MM.1S (cell line): ENCODE results near the gene DHX30.

Experiments used
- DNase-seq: peaks from one replicate; pipeline ENCODE4 v3.0.0-alpha.2; 2015
- H2AFZ ChIP-seq: fragments of 300-600 bp; sonication (generic); 2 replicates; pipeline ENCODE4 v1.6.0; 2016; ENCODE audit warnings: antibody characterized with exemption, low read length
- H3F3A ChIP-seq: fragments of 300-600 bp; sonication (generic); 2 replicates; pipeline ENCODE4 v1.6.1; 2016; ENCODE audit warnings: mild to moderate bottlenecking, antibody characterized with exemption, low read length, moderate library complexity, mixed read lengths; ENCODE audit not compliant: insufficient read depth
- H3K27ac ChIP-seq: fragments of 300-600 bp; sonication (generic); 2 replicates; pipeline ENCODE4 v1.5.1; 2016; ENCODE audit warnings: mild to moderate bottlenecking, low read length
- H3K27me3 ChIP-seq: fragments of 300-600 bp; sonication (generic); replicated peaks from 2 replicates; pipeline ENCODE4 v1.6.0; 2016; ENCODE audit warnings: low read length; ENCODE audit not compliant: insufficient read depth
- H3K36me3 ChIP-seq: fragments of 300-600 bp; sonication (generic); replicated peaks from 2 replicates; pipeline ENCODE4 v1.6.1; 2016; ENCODE audit warnings: mild to moderate bottlenecking, low read length, mixed read lengths; ENCODE audit not compliant: insufficient read depth
- H3K4me1 ChIP-seq: fragments of 300-600 bp; sonication (generic); 2 replicates; pipeline ENCODE4 v1.6.1; 2016; ENCODE audit warnings: low read length, mixed read lengths
- H3K4me2 ChIP-seq: fragments of 300-600 bp; sonication (generic); 2 replicates; pipeline ENCODE4 v1.6.0; 2016; ENCODE audit warnings: low read depth, low read length
- H3K4me3 ChIP-seq: fragments of 300-600 bp; sonication (generic); 2 replicates; pipeline ENCODE4 v1.5.1; 2016; ENCODE audit warnings: low read length, mixed read lengths
- H3K79me2 ChIP-seq: fragments of 300-600 bp; sonication (generic); 2 replicates; pipeline ENCODE4 v1.6.1; 2016; ENCODE audit warnings: mixed run types, low read length, mixed read lengths
- H3K9ac ChIP-seq: fragments of 300-600 bp; sonication (generic); 2 replicates; pipeline ENCODE4 v1.6.1; 2016; ENCODE audit warnings: low read length, mixed read lengths
- H3K9me2 ChIP-seq: fragments of 300-600 bp; sonication (generic); replicated peaks from 2 replicates; pipeline ENCODE4 v1.6.1; 2016; ENCODE audit warnings: mild to moderate bottlenecking, low read length, mixed read lengths; ENCODE audit not compliant: insufficient read depth
- H3K9me3 ChIP-seq: fragments of 300-600 bp; sonication (generic); replicated peaks from 2 replicates; pipeline ENCODE4 v1.6.1; 2016; ENCODE audit warnings: mild to moderate bottlenecking, low read length, mixed read lengths; ENCODE audit not compliant: insufficient read depth
- H4K20me1 ChIP-seq: fragments of 300-600 bp; sonication (generic); 2 replicates; pipeline ENCODE4 v1.6.1; 2016; ENCODE audit warnings: mild to moderate bottlenecking, low read length, moderate library complexity, mixed read lengths; ENCODE audit not compliant: insufficient read depth
- CTCF ChIP-seq: fragments of 300-600 bp; sonication (generic); IDR thresholded peaks from 2 replicates; pipeline ENCODE4 v1.5.1; 2016; ENCODE audit warnings: antibody characterized with exemption, low read length, mixed read lengths
- EZH2 ChIP-seq: fragments of 300-600 bp; sonication (generic); optimal IDR thresholded peaks from 2 replicates; pipeline ENCODE3; 2017; ENCODE audit warnings: low read depth, mild to moderate bottlenecking, antibody characterized with exemption, low read length, mixed read lengths
- EZH2phosphoT487 ChIP-seq: fragments of 300-600 bp; sonication (generic); IDR thresholded peaks from 2 replicates; pipeline ENCODE4 v1.6.1; 2018; ENCODE audit warnings: antibody characterized with exemption, low read length

DHX30 gene

GRCh38 chr3:47863391-47864128 lies 60.6 kb downstream of the DHX30 start:
- TF ChIP-seq EZH2phosphoT487, result no peak
- TF ChIP-seq EZH2, result no peak
- TF ChIP-seq CTCF, result no peak
- H3K4me3 ChIP-seq, result no peak overlapping the region
- H3K27me3 ChIP-seq, result no peaks in the 10 kb centered on the region
- no peaks in the 10 kb centered on the region for H3F3A ChIP-seq
- H3K79me2 ChIP-seq, result no peaks in the 10 kb centered on the region
- no peak overlapping the region for H3K4me2 ChIP-seq
- H3K36me3 ChIP-seq, result no peaks in the 10 kb centered on the region
- DNase-seq, result no peak
- H3K9me2 ChIP-seq, result no peaks in the 10 kb centered on the region
- H3K27ac ChIP-seq, result no peak overlapping the region
- H3K9ac ChIP-seq, result no peak overlapping the region
- no peaks in the 10 kb centered on the region for H3K9me3 ChIP-seq
- H3K4me1 ChIP-seq, result no peaks in the 10 kb centered on the region
- no peak overlapping the region for H2AFZ ChIP-seq
- H4K20me1 ChIP-seq, result no peaks in the 10 kb centered on the region

GRCh38 chr3:47865192-47865591 lies 62.3 kb downstream of the DHX30 start:
- H3K79me2 ChIP-seq, result no peaks in the 10 kb centered on the region
- no peak overlapping the region for H3K4me3 ChIP-seq
- TF ChIP-seq CTCF (no peak), EZH2phosphoT487 (no peak), EZH2 (no peak)
- H3K4me2 ChIP-seq, result no peak overlapping the region
- no peak overlapping the region for H2AFZ ChIP-seq
- DNase-seq, result no peak
- no peaks in the 10 kb centered on the region for H4K20me1 ChIP-seq
- H3K9me2 ChIP-seq, result no peaks in the 10 kb centered on the region
- no peaks in the 10 kb centered on the region for H3K36me3 ChIP-seq
- no peaks in the 10 kb centered on the region for H3K27me3 ChIP-seq
- no peaks in the 10 kb centered on the region for H3F3A ChIP-seq
- no peak overlapping the region for H3K27ac ChIP-seq
- H3K9me3 ChIP-seq, result no peaks in the 10 kb centered on the region
- no peak overlapping the region for H3K9ac ChIP-seq
- H3K4me1 ChIP-seq, result no peaks in the 10 kb centered on the region

GRCh38 chr3:47867451-47868044 lies 64.6 kb downstream of the DHX30 start:
- no peak overlapping the region for H3K4me2 ChIP-seq
- no peaks in the 10 kb centered on the region for H3K79me2 ChIP-seq
- no peaks in the 10 kb centered on the region for H3F3A ChIP-seq
- no peak overlapping the region for H3K9ac ChIP-seq
- no peaks in the 10 kb centered on the region for H3K4me1 ChIP-seq
- H3K27me3 ChIP-seq, result no peaks in the 10 kb centered on the region
- H4K20me1 ChIP-seq, result no peaks in the 10 kb centered on the region
- no peaks in the 10 kb centered on the region for H3K36me3 ChIP-seq
- TF ChIP-seq EZH2phosphoT487 (no peak), EZH2 (no peak)
- no peak overlapping the region for H2AFZ ChIP-seq
- H3K27ac ChIP-seq, result no peak overlapping the region
- H3K9me3 ChIP-seq, result no peaks in the 10 kb centered on the region
- DNase-seq, result no peak
- no peaks in the 10 kb centered on the region for H3K9me2 ChIP-seq
- no peak overlapping the region for H3K4me3 ChIP-seq

- H3K9ac ChIP-seq, result no peak overlapping the region
- H3K27ac ChIP-seq, result no peak overlapping the region
- H3F3A ChIP-seq, result no peaks in the 10 kb centered on the region
- no peak for TF ChIP-seq CTCF
- TF ChIP-seq EZH2phosphoT487, result no peak
- TF ChIP-seq EZH2, result no peak
- H3K4me2 ChIP-seq, result no peak overlapping the region
- no peak overlapping the region for H2AFZ ChIP-seq
- no peaks in the 10 kb centered on the region for H3K79me2 ChIP-seq
- H3K4me3 ChIP-seq, result no peak overlapping the region
- H3K4me1 ChIP-seq, result no peaks in the 10 kb centered on the region
- no peaks in the 10 kb centered on the region for H3K9me2 ChIP-seq
- no peaks in the 10 kb centered on the region for H4K20me1 ChIP-seq
- H3K27me3 ChIP-seq, result no peaks in the 10 kb centered on the region
- DNase-seq, result no peak
- no peaks in the 10 kb centered on the region for H3K36me3 ChIP-seq
- no peaks in the 10 kb centered on the region for H3K9me3 ChIP-seq
These were observed 65.4 kb downstream of the DHX30 start for GRCh38 chr3:47868306-47868705.
